Ovary (tissue), 9 donors: Measurements from ENCODE around the gene RAP1A. TPM values are rescaled to one million over a fixed set of nuclear protein-coding genes. Genes with fewer than 3 reads are reported as not detected.
A peak's percentile ranks its signal among the peaks of the same experiment; 100 is the strongest.

Source experiments
- DNase-seq, 5 donors: peaks; one replicate each; pipeline ENCODE4 v3.0.0-alpha.2; 2019 to 2020
- H3K27ac ChIP-seq, 2 donors: fragments of 200-600 bp; one replicate each; pipeline versions ENCODE4 v1.5.1 to v1.8.0; 2019 to 2022
- H3K27me3 ChIP-seq: fragments of 200-600 bp; one replicate; pipeline ENCODE4 v1.8.0; 2022
- H3K36me3 ChIP-seq: fragments of 200-600 bp; sonication (generic); one replicate; pipeline ENCODE4 v1.5.1; 2019
- H3K4me1 ChIP-seq: one replicate; pipeline ENCODE4 v1.8.1; 2013; ENCODE audit warnings: mild to moderate bottlenecking, moderate library complexity; ENCODE audit not compliant: insufficient read depth
- H3K4me3 ChIP-seq: fragments of 200-600 bp; sonication (generic); one replicate; pipeline ENCODE4 v1.5.1; 2017
- H3K9me3 ChIP-seq, 2 donors: fragments of 200-600 bp in 1 of 2; sonication (generic) in 1 of 2; one replicate each; pipeline versions ENCODE4 v1.5.1 to v1.8.1; 2013 to 2019; ENCODE audit warnings: mild to moderate bottlenecking in 1 of 2, moderate library complexity in 1 of 2
- EP300 ChIP-seq: sonication (generic); formaldehyde crosslinking; IDR thresholded peaks from one replicate; pipeline ENCODE4 v1.6.1; 2017; ENCODE audit warnings: antibody characterized with exemption
- POLR2A ChIP-seq: fragments of 450-650 bp; IDR thresholded peaks from one replicate; pipeline ENCODE4 v1.6.1; 2017; ENCODE audit warnings: antibody characterized with exemption, mild to moderate bottlenecking, moderate library complexity
- WGBS, 3 donors: extraction: QIAGEN DNeasy Blood & Tissue Kit in 1 of 3; methylation state at CpG; one replicate each; pipeline versions ENCODE4 v1.1.5 to v1.1.7; 2013 to 2017; 5-methylcytosine and 5-hydroxymethylcytosine counted together
- intact Hi-C, 4 donors: fragments of 100-400 bp; cut with DNase I; formaldehyde crosslinking; loops; one replicate each; pipeline versions ENCODE4 v1.11.0 to v1.15.1; 2022 to 2023
- polyA plus RNA-seq, 2 donors: library from polyadenylated mRNA; stranded (reverse); fragments of 200-250 nt in 1 of 2; fragments of 350-450 nt in 1 of 2; fragmentation: Illumina TruSeq in 1 of 2; extraction: RNeasy Lipid Tissue Mini Kit (QIAGEN cat#74804) in 1 of 2; gene quantifications; one replicate each; pipeline ENCODE4 v1.2.3, GENCODE V29; 2013 to 2014
- total RNA-seq, 7 donors: library from RNA; depleted of rRNA in 2 of 7; stranded (reverse); fragments of >200 nt in 2 of 7; fragmentation: NEBNext Ultra II Directional in 3 of 7; extraction: Animal tissue kit (Norgen Biotek cat#: 25700) in 3 of 7; gene quantifications; one replicate each; pipeline versions ENCODE4 v1.1.0 to v1.2.4, GENCODE V29; 2016 to 2023
- TF ChIP-seq, protein P1 (sequence below), 3 donors: fragments of 450-650 bp in 2 of 3; fragments of 200-600 bp in 1 of 3; IDR thresholded peaks; one replicate each; pipeline versions ENCODE4 v1.5.1 to v1.8.0; 2016 to 2022; ENCODE audit warnings: antibody characterized with exemption in 3 of 3, mild to moderate bottlenecking in 1 of 3
- donor health status: DM: no; HTN: no; CAD: no; lungs with moderate emphysema.
- donor health status: DM: no; HTN: no; CAD: no.
- donor health status: Bipolar disorder and iron deficiency.
- donor health status: DM: yes; HTN: yes; CAD: no.
- donor health status: DM: no; HTN: no; CAD: no.
- donor health status: DM: yes; HTN: yes; CAD: no.

The RAP1A gene
- total and polyA plus RNA-seq, 9 donors, result 22.2 to 118 (median 59.1) TPM

DNA sequence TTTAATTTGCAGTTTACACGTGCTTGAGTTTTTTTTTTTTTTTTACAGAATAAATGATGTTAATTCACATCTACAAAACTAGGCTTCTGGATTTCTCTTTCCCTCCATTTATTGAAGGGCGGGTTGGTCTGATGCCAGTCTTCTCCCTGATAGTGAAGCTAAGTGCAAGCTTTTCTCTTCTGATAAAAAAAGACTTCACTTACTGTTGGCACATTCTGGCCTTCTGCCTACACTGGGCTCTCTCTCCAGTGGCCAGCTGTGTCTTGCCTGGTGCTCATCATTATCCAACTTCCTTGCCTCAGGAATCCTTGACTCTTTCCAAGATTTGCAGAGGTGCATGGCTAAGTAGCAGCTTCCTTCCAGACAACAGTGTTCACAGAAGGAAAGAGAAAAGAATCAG, 7.6 kb upstream of the RAP1A start:
- Histone ChIP-seq H3K4me3 (no peak overlapping the region), H3K4me1 (no peaks in the 10 kb centered on the region), H3K27me3 (no peaks in the 10 kb centered on the region), H3K36me3 (no peaks in the 10 kb centered on the region), H3K9me3 (no peaks in the 10 kb centered on the region), H3K27ac (no peak overlapping the region)
- no peak for TF ChIP-seq POLR2A
- no peak for DNase-seq
- 43 to 58% (median 47%) methylated on average over 2 of the region's 2 CpGs for WGBS, 3 donors
- intact Hi-C loops, result no loop called here

DNA sequence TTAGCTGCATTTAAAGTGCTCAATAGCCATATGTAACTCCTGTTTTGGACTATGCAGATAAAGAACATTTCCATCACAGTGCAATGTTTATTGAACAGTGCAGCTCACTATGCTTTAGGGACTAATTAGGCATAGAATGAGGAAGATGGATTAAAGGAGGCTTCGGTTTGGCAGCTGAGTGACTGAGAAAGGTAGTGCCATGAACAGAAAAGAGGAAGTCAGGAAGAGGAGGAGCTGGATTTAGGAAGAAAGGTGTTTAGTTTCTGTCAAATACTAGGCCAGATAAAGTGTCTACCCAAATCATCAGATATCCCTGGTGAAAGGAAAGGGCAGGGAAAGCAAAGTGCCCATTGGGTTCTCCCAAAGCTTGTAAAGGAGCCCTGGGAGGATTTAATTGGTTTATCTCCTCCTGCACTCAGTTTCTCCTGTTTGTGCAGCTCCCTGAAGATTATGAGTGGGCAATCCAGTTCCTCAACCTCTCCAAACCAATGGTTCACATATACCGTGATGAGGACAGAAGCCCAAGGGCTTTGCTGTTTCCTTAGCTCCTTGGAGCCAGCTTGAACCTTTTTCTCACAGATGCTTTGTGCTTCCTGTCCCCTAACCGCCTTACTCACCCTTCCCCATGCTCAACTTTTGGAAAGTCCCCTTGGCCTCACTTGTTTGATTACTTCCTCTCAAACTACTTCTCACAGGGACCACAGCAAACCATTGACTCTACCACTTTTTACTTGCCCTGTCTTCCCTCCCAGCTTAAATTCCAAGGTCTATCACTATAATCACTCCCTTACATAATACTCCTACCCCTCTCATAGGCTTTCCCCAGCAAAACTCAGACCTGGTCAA, 3.5 kb upstream of the RAP1A start:
- Histone ChIP-seq H3K9me3 (no peaks in the 10 kb centered on the region), H3K27ac (no peak overlapping the region), H3K36me3 (no peaks in the 10 kb centered on the region), H3K4me1 (peaks cover 5% of the 10 kb centered on the region), H3K4me3 (no peak overlapping the region), H3K27me3 (no peaks in the 10 kb centered on the region)
- TF ChIP-seq POLR2A, result no peak
- no peak for TF ChIP-seq EP300
- TF ChIP-seq, protein P1, sequence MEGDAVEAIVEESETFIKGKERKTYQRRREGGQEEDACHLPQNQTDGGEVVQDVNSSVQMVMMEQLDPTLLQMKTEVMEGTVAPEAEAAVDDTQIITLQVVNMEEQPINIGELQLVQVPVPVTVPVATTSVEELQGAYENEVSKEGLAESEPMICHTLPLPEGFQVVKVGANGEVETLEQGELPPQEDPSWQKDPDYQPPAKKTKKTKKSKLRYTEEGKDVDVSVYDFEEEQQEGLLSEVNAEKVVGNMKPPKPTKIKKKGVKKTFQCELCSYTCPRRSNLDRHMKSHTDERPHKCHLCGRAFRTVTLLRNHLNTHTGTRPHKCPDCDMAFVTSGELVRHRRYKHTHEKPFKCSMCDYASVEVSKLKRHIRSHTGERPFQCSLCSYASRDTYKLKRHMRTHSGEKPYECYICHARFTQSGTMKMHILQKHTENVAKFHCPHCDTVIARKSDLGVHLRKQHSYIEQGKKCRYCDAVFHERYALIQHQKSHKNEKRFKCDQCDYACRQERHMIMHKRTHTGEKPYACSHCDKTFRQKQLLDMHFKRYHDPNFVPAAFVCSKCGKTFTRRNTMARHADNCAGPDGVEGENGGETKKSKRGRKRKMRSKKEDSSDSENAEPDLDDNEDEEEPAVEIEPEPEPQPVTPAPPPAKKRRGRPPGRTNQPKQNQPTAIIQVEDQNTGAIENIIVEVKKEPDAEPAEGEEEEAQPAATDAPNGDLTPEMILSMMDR (IDR thresholded peaks at IDR 0.05), result no peak
- 76 to 86% (median 85%) methylated on average over 3 of the region's 3 CpGs for WGBS, 3 donors
- intact Hi-C loops, result no loop called here
- DNase-seq, result no peak

DNA sequence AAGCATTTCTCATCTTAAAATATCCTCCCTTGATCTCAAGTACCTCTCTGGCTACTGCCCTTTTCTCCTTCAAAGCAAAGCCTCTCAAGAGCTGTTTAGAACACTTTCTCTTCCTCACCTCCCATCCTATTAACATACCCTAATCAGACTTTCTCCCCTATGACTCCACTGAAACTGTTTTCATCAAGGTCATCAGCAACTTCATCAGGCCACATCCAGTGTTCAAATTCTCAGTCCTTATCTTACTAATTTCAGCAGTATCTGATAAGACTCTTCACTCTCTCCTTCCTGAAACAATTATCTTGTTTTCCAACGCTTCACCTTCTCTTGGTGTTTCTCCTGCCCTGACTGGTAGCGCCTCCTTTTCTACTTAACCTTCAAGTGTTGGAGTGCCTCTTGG, 1.5 kb upstream of the RAP1A start:
- DNase-seq, result no peak
- Histone ChIP-seq H3K27me3 (no peaks in the 10 kb centered on the region), H3K4me3 (no peak overlapping the region), H3K9me3 (no peaks in the 10 kb centered on the region), H3K4me1 (peaks cover 8% of the 10 kb centered on the region), H3K27ac (no peak overlapping the region), H3K36me3 (no peaks in the 10 kb centered on the region)
- intact Hi-C loops, result no loop called here
- WGBS, 3 donors, result 86 to 88% (median 87%) methylated on average over 2 of the region's 2 CpGs
- TF ChIP-seq POLR2A (no peak), EP300 (no peak)
- TF ChIP-seq, protein P1 (IDR thresholded peaks at IDR 0.05), result no peak

DNA sequence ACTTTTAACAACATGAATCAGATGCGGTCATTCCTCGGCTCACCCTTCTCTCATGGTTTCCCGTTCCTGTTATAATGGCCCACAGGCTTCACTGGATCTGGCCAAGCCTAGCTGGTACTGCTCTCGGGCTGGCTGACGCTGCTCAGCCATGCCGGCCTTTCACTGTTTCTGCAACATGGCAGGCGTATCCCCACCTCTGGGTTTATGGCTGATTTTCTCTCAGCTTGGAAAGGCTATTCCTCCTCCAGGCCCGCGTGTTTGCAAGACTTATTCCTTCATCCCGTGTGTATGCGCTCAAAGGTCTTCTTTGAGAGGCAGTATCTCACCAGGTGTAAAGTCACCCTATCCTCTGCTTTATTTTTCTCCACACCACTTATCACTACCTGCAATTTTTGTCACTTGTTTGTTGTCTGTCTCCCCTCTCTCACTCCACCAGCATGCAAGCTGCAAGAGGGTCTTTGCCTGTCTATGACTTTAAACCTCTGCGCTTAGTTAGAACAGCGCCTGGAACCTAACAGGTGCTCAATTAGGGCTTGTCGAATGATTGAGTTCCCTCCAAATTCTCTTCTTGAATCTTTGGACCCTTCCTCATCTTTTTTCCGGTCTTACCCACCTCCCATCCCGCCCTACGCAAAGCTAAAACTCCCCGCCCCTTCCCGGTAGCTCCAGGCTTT, 491 bp upstream of the RAP1A start:
- H3K4me1 ChIP-seq, result peaks cover 13% of the 10 kb centered on the region
- intact Hi-C loops, result no loop called here
- no peaks in the 10 kb centered on the region for H3K27me3 ChIP-seq
- peak overlapping the region; percentile 98 for H3K4me3 ChIP-seq
- 30 to 40% (median 35%) methylated on average over 19 of the region's 19 CpGs for WGBS, 3 donors
- TF ChIP-seq POLR2A, result no peak
- TF ChIP-seq EP300, result peak; percentile 68
- TF ChIP-seq, protein P1 (IDR thresholded peaks at IDR 0.05), result no peak
- DNase-seq, result peak in 3 of 5 donors; percentile 22 to 30 (median 27)
- peak overlapping the region; percentile 95 to 96 for H3K27ac ChIP-seq
- no peaks in the 10 kb centered on the region for H3K9me3 ChIP-seq
- H3K36me3 ChIP-seq, result no peaks in the 10 kb centered on the region
